HG03469 (cell line): Measurements from ENCODE around the gene IL1R2.
"Not testable (repeated sequence)": the region's sequence is repeated elsewhere in the genome, so short reads cannot be mapped to it uniquely, and the experiment has no call there.

ENCODE experiments used
- ATAC-seq: cut with Tn5 transposase; IDR thresholded peaks from one replicate; pipeline ENCODE4 v1.9.1; 2021; ENCODE audit warnings: mild to moderate bottlenecking, moderate library complexity, moderate number of reproducible peaks; ENCODE audit not compliant: unreplicated experiment

IL1R2 gene

DNA sequence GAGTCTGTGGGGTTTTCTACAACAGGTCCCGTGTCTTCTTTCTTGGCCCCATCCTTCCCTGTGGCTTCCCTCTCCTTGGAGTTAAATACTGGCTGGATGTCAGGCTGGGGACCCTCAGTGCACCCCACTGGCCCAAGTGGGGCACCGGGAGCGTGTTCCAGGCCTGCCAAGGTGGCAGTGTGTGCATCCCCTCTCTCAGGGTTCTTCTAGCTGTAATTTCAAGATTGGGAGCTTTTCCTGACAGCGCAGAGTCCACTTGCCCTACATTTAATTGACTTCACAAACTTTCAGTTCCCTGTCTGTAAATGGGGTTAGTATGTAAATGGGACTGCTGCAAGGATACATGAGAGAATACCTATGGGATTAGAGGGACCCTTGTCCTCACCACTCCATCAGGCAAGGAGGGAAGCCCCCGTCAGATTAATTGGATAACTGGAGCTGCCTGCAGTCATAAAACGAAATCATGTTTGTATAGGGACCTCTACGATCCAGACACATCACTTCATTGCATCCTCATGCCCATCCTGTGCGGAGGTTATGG is 66.6 kb downstream of the IL1R2 start:
- no peak for ATAC-seq

DNA sequence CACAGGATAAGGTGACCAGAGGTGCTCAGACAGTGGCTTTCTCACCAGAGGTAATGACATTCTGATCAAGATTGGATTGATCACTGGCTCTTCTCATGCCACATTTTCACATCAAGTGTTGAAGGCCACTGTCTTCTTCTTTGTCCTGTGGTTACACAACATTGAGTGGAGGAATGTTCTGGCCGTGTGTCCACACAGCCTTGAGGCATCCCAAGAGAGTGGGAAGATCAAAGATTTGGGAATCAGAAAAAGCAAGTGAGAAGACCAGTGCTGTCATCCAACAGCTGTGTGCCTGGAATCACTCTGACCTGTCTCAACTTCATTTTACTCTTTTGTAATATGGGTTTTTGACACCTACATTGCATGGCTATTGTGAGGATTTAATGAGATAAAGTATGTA is 67.4 kb downstream of the IL1R2 start:
- no peak for ATAC-seq

- no peak for ATAC-seq
Measured at GRCh38 chr2:102060047-102060446, 68.3 kb downstream of the IL1R2 start.

DNA sequence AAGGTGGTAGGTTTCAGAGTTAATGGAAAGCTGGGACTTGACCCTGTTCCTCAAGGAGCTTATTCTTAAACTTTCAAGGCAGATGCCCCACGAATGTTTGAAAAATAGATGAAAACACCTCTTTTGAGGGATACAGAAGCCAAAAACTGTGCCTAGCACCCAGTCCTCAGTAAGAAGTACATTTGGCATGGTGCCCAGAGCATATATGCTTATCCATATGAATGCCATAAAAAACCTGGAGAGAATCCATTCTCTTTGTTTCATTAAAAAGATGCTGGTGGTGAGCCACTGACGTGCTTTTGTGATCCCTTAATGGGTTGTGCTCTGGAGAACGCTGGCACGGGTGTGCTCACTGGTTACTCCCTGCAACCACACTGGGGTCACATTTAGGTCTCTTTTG is 69.0 kb downstream of the IL1R2 start:
- no peak for ATAC-seq

GRCh38 chr2:102061286-102061699 is 69.5 kb downstream of the IL1R2 start:
- ATAC-seq: no peak

GRCh38 chr2:102061962-102062795 is 70.4 kb downstream of the IL1R2 start:
- no peak for ATAC-seq

DNA sequence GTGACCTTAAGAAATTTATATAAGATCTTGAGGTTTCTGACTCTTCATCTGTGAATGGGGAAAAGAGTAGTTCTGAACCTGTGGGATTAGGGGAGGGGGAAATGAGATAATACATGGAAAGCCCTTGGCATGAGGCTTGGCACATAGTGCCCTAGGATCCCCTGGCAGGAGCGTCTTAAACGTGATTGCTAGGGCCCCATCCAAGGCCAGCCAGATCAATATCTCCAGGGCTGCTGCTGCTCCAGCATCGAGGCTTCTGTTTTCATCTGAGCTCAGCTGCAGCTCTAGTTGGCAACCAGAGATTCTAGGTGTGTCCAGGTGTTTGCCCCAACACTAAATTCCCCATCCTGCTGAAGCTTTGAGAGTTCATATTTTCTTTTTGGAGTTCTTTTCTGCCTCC is 71.0 kb downstream of the IL1R2 start:
- no peak for ATAC-seq

- no peak for ATAC-seq
Measured at GRCh38 chr2:102063487-102063911, 71.7 kb downstream of the IL1R2 start.

DNA sequence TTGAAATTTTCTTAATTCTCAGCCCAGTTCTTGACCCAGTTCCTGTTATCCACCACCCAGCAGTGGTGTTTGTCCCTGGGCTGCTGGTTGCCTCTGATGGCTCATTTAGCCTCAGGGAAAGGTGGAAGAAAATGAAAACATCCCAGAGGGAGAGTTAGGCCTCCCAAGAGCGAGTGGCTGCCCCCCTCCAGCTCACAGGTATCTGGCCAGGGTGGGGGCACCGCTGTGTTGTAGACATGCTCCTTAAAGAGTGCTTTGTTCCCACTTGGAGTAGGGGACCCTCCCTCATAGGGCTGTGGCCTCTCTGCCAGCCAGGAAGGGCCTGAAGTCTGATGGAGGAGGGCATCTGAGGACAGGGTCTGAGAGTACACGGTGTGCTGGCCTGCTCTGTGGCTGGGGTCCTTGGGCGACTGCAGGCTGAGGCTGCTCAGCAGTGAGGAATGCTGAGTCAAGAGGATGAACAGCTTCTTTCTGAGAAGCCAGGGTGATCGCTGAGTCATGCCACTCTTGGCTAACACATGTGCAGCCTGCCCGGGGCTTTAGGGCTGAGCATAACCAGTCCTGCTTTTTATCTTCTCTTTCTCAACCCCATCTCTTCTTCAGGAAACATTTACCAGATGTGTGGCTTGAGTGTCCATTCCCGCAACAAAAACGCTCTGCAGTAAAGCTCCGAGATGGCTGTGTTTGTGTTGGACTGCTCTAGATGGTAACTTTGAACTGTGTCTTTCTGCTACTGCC is 72.3 kb downstream of the IL1R2 start:
- no peak for ATAC-seq

- no peak for ATAC-seq
Measured at GRCh38 chr2:102064679-102065674, 73.2 kb downstream of the IL1R2 start.

GRCh38 chr2:102065675-102066252 is 74.0 kb downstream of the IL1R2 start:
- no peak for ATAC-seq

- ATAC-seq: no peak
Measured at GRCh38 chr2:102066554-102066953, 74.8 kb downstream of the IL1R2 start.

- ATAC-seq: not testable (repeated sequence)
Measured at GRCh38 chr2:102068126-102068525, 76.4 kb downstream of the IL1R2 start.

- no peak for ATAC-seq
Measured at GRCh38 chr2:102069311-102069974, 77.7 kb downstream of the IL1R2 start.

DNA sequence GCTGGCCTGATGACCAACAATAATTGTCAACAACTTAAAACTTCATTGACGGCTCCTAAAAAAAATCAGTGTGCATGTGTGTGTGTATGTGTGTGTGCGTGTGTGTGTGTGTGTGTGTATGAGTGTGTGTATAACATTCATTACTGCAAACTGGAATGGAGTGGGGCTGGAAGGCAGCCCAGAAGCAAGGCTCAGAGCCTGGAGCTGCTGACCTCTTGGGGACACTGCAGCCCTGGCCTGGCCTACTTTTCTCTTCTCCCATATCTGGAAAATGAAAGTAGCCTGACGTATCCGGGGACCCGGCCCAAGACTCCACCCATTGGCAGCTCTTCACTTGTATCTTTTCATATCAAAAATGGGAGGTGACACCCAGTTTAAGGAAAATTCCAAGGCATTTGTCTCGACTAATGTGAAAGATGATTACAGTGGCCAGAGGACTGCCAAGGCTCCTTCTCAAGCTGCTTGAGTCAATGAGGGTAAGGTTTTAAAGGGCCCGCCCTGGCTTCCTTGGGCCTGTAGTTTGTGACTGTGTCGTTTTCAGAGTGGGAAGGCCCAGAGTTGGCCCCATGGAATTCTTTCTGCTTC is 78.4 kb downstream of the IL1R2 start:
- ATAC-seq: no peak

- ATAC-seq: no peak
Measured at GRCh38 chr2:102072741-102073140, 81.0 kb downstream of the IL1R2 start.

DNA sequence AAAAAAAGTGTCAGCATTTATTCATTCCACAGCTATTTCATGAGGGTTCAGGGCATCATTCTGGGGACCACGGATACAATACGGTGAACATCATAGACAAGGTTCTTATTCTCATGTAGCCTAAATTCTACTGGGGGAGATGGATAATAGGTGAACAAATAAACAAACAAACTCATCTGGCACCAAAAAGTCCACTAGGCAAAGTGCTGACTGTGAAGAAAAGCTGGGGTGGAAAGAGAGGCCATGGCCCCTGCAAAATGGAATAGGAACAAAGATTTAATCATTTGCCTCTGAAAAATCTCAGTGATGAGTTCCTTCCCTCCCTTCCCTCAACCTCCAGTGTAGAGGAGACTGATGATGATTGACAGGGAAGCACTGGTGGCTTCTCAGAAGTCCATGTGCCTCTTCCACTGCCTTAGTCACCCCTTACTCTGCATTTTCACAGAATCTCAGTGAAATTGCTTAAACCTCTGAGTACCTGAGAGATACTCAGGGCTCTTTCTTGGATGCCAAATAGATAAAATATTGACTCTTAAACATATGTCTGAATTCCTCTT is 81.5 kb downstream of the IL1R2 start:
- no peak for ATAC-seq

DNA sequence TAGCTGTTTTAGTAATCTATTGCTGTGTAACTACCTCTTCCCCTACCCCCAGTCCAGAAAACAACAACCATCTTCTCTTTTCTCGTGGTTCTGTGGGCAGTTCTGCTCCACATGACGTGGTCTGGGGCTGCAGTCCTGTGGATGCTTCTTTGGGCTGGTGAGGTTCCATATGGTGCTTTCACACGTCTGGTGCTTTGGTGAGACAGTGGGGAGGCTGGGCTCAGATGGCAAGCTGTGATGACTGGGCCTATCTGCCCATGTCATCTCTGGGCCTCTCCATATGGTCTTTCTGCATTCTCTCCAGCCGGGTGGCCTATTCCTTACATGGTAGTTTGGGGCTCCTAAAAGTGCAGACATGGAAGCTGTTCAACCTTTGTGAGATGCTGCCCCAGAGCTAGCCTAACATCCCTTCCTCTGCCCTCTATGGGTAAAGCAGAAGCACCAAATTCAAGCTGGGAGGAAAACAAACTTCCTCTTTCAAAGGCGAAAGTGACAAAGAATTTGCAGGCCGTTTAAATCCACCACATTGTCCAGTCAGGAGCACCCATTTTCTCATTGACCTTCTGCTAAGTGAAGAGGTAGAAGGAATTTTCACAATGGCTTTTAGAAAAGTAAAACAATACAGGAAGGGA is 82.5 kb downstream of the IL1R2 start:
- ATAC-seq: no peak

- ATAC-seq: no peak
Measured at GRCh38 chr2:102075479-102075878, 83.7 kb downstream of the IL1R2 start.
